ENCODE measurements around the gene RPS24. TPM values are rescaled to one million over a fixed set of nuclear protein-coding genes. Genes with fewer than 3 reads are reported as not detected.
"Not testable (repeated sequence)": the region's sequence is repeated elsewhere in the genome, so short reads cannot be mapped to it uniquely, and the experiment has no call there.

Gene RPS24
- total RNA-seq (2012; rRNA removed): 1,774 and 2,233 TPM in 2 replicates

DNA sequence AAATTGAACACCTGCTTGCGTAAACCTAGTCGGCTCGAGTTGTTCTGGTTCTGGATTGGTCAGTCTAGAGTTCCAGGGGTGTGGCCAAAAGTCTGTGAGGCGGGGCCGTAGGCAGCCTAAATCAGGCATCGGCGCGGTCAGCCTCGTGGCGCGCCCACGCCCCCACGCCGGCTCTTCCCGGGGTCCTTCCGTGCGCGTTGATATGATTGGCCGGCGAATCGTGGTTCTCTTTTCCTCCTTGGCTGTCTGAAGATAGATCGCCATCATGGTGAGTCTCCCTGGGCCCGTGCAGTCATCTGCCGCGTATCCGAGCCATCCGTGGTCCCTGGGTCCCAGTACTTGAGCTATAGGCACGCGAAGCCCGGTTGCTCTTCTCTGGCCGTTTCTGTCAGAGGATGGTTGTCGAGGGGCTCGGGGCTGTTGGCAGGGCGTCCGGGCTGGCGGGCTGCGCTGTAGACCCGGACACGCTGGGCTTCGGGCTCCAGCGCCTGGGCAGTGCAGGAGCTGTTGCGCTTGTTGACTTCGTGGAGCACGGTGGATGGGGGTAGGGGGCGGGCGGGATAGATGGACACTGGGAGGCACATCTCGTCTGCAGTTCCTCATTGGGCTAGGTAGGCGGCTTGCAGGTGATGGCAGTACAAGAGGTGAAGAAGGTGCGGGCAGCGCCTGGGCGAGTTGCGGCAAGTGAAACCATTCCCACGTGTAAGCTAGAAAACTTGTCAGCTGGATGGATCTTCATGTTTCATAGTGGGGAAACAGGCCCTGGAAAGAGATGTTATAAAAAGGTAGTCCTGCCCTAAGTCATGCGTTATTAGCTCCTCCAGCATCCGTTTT, at the start of gene RPS24:
Gene RPS24, plus strand, starts transcription at position 227 of the 834 bp plus-strand sequence. Its CDS starts 39 bp downstream, at position 266.
- Histone ChIP-seq H3K9me3 (replicated peaks; ENCODE audit: low read length) (no peaks in the 10 kb centered on the region), H3K9ac (ENCODE audit: low read depth, low read length) (peak within 1 kb of the TSS; percentile 91), H3K4me1 (ENCODE audit: control insufficient read depth, insufficient read depth, low read length) (peaks cover 40% of the 10 kb centered on the region), H3K36me3 (ENCODE audit: insufficient read depth, low read length) (peaks cover 44% of the 10 kb centered on the region), H3K4me3 (ENCODE audit: low read length) (peak within 1 kb of the TSS; percentile 87), H3K4me2 (ENCODE audit: low read length) (peak within 1 kb of the TSS; percentile 89), H3K27me3 (ENCODE audit: control insufficient read depth, insufficient read depth, low read length) (no peaks in the 10 kb centered on the region)

DNA sequence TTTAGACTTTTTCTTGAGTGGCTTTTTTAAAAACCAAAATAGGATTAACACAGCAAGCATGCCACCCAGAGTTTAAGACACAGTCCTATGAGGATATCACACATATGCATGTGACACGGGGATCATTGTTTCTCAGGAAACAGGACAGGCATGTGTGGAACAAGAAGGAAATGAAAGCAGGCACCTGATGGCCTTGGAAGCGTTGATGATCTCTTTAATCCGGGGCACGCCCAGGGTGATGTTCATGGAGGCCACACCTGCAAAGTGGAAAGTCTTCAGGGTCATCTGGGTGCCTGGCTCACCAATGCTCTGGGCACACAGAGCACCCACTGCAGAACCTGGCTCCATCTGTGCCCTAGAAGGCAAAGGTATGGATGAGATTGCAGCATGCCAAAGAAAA, 48.7 kb upstream of the RPS24 start:
- Histone ChIP-seq H3K4me2 (ENCODE audit: low read length) (no peak overlapping the region), H3K4me1 (ENCODE audit: control insufficient read depth, insufficient read depth, low read length) (peaks cover 14% of the 10 kb centered on the region), H3K9ac (ENCODE audit: low read depth, low read length) (no peak overlapping the region), H3K36me3 (ENCODE audit: insufficient read depth, low read length) (peaks cover 91% of the 10 kb centered on the region), H3K9me3 (replicated peaks; ENCODE audit: low read length) (no peaks in the 10 kb centered on the region), H3K4me3 (ENCODE audit: low read length) (no peak overlapping the region), H3K27me3 (ENCODE audit: control insufficient read depth, insufficient read depth, low read length) (no peaks in the 10 kb centered on the region)

DNA sequence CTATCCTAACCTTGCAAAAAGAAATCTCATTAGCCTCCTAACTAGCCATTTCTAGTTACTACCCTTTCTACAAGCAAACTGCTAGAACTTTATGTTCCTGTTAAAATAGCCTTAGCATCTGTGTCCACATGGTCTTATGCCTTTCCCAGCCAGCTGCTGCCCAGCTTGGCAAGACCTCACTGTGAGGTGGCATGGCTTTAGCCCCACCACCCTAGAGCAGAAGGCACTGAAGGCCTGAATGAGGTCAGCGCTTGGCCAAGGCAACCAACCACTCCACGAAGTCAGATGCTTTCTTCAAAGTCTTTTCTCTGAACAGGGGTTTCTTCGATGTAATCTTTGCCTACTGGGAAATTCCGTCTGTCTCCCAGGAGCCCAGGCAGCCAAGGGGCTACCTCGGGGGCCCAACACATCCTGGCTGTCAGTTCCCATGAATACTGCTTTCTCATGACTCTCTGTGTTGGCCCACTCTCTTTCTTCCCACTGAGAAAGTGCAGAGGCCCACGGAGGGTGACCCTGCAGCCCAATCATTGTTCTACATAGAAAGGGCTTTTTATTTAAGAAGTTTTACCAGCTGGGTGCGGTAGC, 45.9 kb upstream of the RPS24 start:
- H3K4me2 ChIP-seq (ENCODE audit: low read length): no peak overlapping the region
- peaks cover 89% of the 10 kb centered on the region for H3K36me3 ChIP-seq (ENCODE audit: insufficient read depth, low read length)
- H3K4me3 ChIP-seq (ENCODE audit: low read length): no peak overlapping the region
- H3K27me3 ChIP-seq (ENCODE audit: control insufficient read depth, insufficient read depth, low read length): no peaks in the 10 kb centered on the region
- H3K9ac ChIP-seq (ENCODE audit: low read depth, low read length): no peak overlapping the region
- no peaks in the 10 kb centered on the region for H3K9me3 ChIP-seq (replicated peaks; ENCODE audit: low read length)
- H3K4me1 ChIP-seq (ENCODE audit: control insufficient read depth, insufficient read depth, low read length): peaks cover 14% of the 10 kb centered on the region

DNA sequence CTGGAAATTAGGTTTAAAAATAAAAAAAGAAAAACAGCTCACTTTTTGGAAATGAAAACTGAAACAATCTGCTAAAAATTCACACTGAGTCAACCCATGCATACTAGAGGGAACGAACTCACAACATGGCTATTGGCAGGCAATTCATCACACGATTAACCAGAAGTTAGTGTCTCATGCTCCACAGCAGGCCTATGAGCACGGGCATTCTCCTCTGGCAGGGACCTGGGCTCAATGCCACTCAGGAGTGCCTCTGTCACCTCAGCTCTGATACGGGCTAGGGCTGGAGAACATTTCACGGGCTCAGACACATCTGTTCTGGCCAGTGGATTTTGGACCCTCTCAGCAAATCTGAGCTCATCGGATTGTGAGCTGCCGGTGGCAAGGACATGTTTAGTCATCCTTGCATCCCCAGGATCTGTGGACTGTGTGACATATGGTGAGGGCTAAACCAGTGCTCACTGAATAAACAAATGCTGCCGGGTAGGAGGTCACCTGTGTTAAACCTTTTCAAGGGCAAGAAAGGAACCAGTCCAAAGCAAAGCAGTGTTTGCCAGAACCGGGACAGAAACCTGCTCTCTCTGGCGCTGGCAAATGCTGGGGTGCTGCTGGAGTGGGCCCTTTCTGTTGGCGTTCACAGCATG, 44.5 kb upstream of the RPS24 start:
- Histone ChIP-seq H3K27me3 (ENCODE audit: control insufficient read depth, insufficient read depth, low read length) (no peaks in the 10 kb centered on the region), H3K36me3 (ENCODE audit: insufficient read depth, low read length) (peaks cover 88% of the 10 kb centered on the region), H3K4me3 (ENCODE audit: low read length) (no peak overlapping the region), H3K9me3 (replicated peaks; ENCODE audit: low read length) (no peaks in the 10 kb centered on the region), H3K9ac (ENCODE audit: low read depth, low read length) (no peak overlapping the region), H3K4me2 (ENCODE audit: low read length) (no peak overlapping the region), H3K4me1 (ENCODE audit: control insufficient read depth, insufficient read depth, low read length) (peaks cover 6% of the 10 kb centered on the region)

DNA sequence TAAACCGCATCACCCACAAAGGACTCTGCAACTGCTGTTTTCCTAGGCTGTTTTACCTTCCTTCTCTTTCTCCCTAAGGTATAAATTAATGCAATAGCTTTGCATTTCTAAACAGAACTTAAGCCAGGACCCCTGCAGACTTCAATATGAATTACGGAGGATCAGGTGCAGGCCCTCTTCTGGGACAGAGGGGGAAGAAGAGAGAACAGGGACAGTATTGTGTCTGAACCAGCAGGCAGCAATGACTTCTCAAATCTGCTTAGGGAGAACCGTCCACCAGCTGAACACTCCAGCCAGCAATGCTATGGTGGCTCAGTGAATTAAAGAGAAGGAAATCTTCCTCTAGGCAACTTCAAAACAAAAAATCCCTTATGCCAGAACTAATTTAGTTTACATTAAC, 40.0 kb upstream of the RPS24 start:
- peaks cover 6% of the 10 kb centered on the region for H3K4me1 ChIP-seq (ENCODE audit: control insufficient read depth, insufficient read depth, low read length)
- H3K9ac ChIP-seq (ENCODE audit: low read depth, low read length): no peak overlapping the region
- no peaks in the 10 kb centered on the region for H3K27me3 ChIP-seq (ENCODE audit: control insufficient read depth, insufficient read depth, low read length)
- H3K4me3 ChIP-seq (ENCODE audit: low read length): no peak overlapping the region
- no peak overlapping the region for H3K4me2 ChIP-seq (ENCODE audit: low read length)
- H3K9me3 ChIP-seq (replicated peaks; ENCODE audit: low read length): no peaks in the 10 kb centered on the region
- H3K36me3 ChIP-seq (ENCODE audit: insufficient read depth, low read length): peaks cover 50% of the 10 kb centered on the region

DNA sequence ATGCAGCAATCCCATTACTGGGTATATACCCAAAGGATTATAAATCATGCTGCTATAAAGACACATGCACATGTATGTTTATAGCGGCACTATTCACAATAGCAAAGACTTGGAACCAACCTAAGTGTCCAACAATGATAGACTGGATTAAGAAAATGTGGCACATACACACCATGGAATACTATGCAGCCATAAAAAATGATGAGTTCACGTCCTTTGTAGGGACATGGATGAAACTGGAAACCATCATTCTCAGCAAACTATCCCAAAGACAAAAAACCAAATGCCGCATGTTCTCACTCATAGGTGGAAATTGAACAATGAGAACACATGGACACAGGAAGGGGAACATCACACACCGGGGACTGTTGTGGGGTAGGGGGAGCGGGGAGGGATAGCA, 34.9 kb upstream of the RPS24 start:
- H3K4me1 ChIP-seq (ENCODE audit: control insufficient read depth, insufficient read depth, low read length): not testable (repeated sequence)
- peaks cover 46% of the 10 kb centered on the region for H3K36me3 ChIP-seq (ENCODE audit: insufficient read depth, low read length)

DNA sequence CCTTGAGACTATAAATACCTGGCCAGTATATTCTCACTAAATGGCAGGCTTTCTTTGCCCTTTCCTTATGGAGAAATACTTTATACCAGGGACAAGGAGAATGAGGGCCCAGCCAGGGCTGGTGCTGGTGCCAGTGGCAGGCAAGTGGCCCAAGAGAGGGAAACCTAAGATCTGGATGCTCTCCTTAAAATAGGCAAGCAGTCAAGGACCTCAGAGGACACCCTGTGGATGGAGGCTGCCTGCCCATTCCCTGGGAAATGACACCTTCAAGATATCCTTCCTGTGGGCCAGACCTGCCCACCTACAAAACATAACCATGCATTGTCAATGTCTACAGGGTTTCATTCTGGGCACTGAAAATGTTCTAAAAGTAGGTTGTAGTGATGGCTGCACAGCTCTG, 33.5 kb upstream of the RPS24 start:
- Histone ChIP-seq H3K4me1 (ENCODE audit: control insufficient read depth, insufficient read depth, low read length) (no peaks in the 10 kb centered on the region), H3K4me3 (ENCODE audit: low read length) (no peak overlapping the region), H3K9ac (ENCODE audit: low read depth, low read length) (no peak overlapping the region), H3K9me3 (replicated peaks; ENCODE audit: low read length) (no peaks in the 10 kb centered on the region), H3K27me3 (ENCODE audit: control insufficient read depth, insufficient read depth, low read length) (no peaks in the 10 kb centered on the region), H3K36me3 (ENCODE audit: insufficient read depth, low read length) (peaks cover 53% of the 10 kb centered on the region), H3K4me2 (ENCODE audit: low read length) (no peak overlapping the region)

More for the DNA sequence above, 34.9 kb upstream of the RPS24 start:
- H3K27me3 ChIP-seq (ENCODE audit: control insufficient read depth, insufficient read depth, low read length); H3K4me2 ChIP-seq (ENCODE audit: low read length); H3K9ac ChIP-seq (ENCODE audit: low read depth, low read length); H3K9me3 ChIP-seq (replicated peaks; ENCODE audit: low read length); H3K4me3 ChIP-seq (ENCODE audit: low read length): not testable (repeated sequence)

DNA sequence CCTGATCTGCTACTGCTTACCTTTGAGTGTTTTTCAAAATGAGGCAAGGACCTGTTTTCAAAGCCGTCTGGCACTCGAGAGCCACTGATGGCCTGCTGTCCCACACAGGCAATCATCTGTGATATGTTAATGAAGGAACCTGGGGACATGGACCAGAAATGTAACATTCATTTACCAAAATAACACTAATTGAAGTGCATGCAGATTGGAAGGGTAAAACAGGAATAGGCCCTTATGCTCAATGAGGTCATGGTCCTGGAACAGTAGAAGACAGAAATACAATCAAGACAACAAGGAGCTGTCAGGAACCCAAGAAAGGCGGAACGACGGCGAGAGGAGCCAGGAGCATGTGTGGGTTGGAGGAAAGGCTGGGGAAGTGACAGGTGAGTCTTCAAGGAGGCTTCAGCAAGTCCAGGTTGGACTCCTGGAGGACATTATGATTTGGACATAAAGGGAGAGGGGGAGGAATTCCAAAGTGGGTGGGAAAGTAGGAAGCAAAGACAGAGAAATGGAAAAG, 32.6 kb upstream of the RPS24 start:
- Histone ChIP-seq H3K36me3 (ENCODE audit: insufficient read depth, low read length) (peaks cover 61% of the 10 kb centered on the region), H3K4me2 (ENCODE audit: low read length) (no peak overlapping the region)

DNA sequence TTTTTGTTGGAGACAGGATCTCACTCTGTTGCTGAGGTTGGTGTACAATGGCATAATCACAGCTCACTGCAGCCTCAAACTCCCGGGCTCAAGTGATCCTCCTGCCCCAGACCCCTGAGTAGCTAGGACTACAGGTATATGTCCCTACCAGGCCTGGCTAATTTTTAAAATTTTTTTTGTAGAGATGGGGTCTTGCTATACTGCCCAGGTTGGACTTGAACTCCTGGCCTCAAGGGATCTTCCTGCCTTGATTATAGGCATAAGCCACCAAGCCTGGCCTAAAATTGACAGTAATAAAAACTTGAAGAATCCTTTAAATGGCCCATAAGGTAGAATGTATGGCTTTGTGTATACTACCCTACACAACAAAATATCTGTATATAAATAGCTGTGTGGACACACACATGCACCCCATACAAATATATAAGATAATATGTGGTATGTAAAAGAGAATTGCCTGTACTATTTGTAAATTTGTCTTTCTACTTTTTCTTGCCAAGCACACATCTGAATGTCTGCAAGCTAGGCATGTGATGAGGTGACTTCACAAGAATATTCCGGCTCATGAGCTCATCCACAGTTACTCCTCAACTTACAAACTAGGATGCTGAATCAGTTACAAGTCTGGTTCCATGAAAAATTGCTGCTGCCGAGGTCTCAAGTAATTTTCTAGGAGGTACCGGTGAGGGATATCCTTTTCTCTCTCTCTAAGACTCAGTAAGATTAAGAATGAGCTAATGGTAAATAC, 30.9 kb upstream of the RPS24 start:
- Histone ChIP-seq H3K4me1 (ENCODE audit: control insufficient read depth, insufficient read depth, low read length) (no peaks in the 10 kb centered on the region), H3K27me3 (ENCODE audit: control insufficient read depth, insufficient read depth, low read length) (no peaks in the 10 kb centered on the region), H3K9ac (ENCODE audit: low read depth, low read length) (no peak overlapping the region), H3K9me3 (replicated peaks; ENCODE audit: low read length) (no peaks in the 10 kb centered on the region), H3K4me3 (ENCODE audit: low read length) (no peak overlapping the region), H3K36me3 (ENCODE audit: insufficient read depth, low read length) (peaks cover 75% of the 10 kb centered on the region), H3K4me2 (ENCODE audit: low read length) (no peak overlapping the region)

More for the DNA sequence above, 32.6 kb upstream of the RPS24 start:
- H3K27me3 ChIP-seq (ENCODE audit: control insufficient read depth, insufficient read depth, low read length): no peaks in the 10 kb centered on the region
- no peak overlapping the region for H3K4me3 ChIP-seq (ENCODE audit: low read length)
- no peak overlapping the region for H3K9ac ChIP-seq (ENCODE audit: low read depth, low read length)
- H3K4me1 ChIP-seq (ENCODE audit: control insufficient read depth, insufficient read depth, low read length): no peaks in the 10 kb centered on the region
- H3K9me3 ChIP-seq (replicated peaks; ENCODE audit: low read length): no peaks in the 10 kb centered on the region

DNA sequence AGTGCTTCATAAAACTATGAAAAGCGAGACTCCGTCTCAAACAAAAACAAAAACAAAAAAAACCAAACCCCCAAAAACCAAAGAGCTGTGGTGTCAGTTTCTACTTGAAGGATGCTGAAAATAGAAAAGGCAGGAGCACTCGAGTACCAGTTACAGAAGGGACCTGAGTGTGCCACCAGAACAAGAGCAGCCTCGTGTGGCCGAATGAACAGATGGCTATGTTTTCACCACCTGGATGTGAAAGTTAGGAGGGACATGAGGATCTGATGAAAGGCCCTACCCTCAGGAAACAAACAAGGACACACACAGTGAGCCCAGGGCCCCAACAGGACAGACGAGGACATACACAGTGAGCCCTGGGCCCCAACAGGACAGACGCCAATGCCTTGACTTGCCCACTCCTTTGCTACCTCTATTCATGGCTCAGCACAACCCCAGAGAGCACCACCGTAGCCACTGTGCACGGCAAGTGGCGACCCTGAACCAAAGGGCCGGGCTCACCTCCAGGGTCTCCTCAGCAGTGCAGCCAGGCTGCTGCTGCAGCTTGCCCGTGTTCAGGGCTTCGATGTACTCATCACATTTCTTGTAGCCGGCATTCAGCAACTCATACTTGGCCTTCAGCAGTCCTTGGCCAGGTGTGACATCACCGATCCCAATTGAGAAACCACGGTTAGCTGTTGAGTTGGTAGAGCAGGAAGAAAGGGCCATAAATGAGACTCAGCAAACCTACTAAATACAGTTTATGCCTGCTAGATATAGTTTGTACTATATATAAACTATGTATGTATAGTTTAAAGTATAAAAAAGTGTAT, 29.2 kb upstream of the RPS24 start:
- Histone ChIP-seq H3K4me1 (ENCODE audit: control insufficient read depth, insufficient read depth, low read length) (no peaks in the 10 kb centered on the region), H3K9me3 (replicated peaks; ENCODE audit: low read length) (no peaks in the 10 kb centered on the region), H3K27me3 (ENCODE audit: control insufficient read depth, insufficient read depth, low read length) (no peaks in the 10 kb centered on the region), H3K4me3 (ENCODE audit: low read length) (no peak overlapping the region), H3K4me2 (ENCODE audit: low read length) (no peak overlapping the region), H3K36me3 (ENCODE audit: insufficient read depth, low read length) (peaks cover 83% of the 10 kb centered on the region), H3K9ac (ENCODE audit: low read depth, low read length) (no peak overlapping the region)
